ENCODE results near the gene MYH14. TPM values are rescaled to one million over a fixed set of nuclear protein-coding genes. Genes with fewer than 3 reads are reported as not detected.

The MYH14 gene
- total RNA-seq, 5 donors from 2014 or later (not counting 1 experiment from before 2014, with no cell fraction given): 0.23 to 0.79 (median 0.70) TPM; not detected in 2

DNA sequence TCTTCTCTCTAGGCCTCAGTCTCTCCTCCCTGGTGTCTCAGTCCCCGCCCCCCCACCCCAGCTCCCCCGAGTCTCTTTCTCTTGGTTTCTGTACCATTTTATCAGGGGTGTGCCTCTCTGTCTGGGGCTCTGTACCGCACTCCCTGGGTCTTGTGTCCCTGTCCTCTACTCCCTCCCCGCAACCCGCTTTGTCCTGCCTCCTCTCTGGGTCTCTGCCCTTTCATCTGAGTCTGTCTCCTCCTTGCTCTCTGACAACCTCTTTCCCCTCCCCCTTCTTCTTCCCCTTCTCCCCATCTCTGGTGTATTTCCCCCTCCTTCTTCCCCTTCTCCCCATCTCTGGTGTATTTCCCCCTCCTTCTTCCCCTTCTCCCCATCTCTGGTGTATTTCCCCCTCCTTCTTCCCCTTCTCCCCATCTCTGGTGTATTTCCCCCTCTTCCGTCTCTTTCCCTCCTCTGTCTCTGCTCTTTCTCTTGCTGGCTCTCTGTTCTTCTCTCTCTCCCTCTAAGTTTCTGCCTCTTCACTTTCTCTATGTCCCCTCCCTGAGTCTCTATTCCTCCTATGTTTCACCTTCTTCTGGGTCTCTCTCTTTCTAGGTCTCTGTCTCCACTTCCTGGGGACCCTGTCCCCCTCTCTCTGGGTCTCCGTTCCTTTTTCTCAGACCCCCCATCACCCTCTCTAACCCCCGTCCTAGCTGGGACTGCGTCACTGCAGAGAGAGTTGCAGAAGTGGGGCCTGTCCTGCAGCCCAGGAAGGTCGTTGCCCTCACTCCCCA is 128.0 kb downstream of the MYH14 start:
- peaks cover 4% of the 10 kb centered on the region for H3K36me3 Mint-ChIP-seq
- peaks cover 63 to 68% of the 10 kb centered on the region in 2 donors for H3K27me3 Mint-ChIP-seq
- peak overlapping the region in 1 of 2 donors; percentile 43 for H3K27ac Mint-ChIP-seq
- ChIA-PET POLR2A (no interaction called here), CTCF (no interaction called here)
- H3K27me3 ChIP-seq (replicated peaks in 1 of 2; ENCODE audit: control insufficient read depth in 2 of 2, extremely low read depth in 1 of 2, insufficient read depth in 2 of 2, low read length in 1 of 2): peaks cover 7 to 82% of the 10 kb centered on the region in 2 experiments
- peak overlapping the region; percentile 24 to 55 for H3K4me3 ChIP-seq (ENCODE audit: control insufficient read depth in 1 of 2, extremely low read depth in 1 of 2, low read length in 1 of 2)
- DNase-seq (no peak), ATAC-seq (replicated peaks in 1 of 4) (no peak)
- H3K4me3 Mint-ChIP-seq: peak overlapping the region; percentile 0 to 84 (median 60)
- peaks cover 3 to 10% (median 5%) of the 10 kb centered on the region in 3 donors for H3K9me3 Mint-ChIP-seq
- H3K9me3 ChIP-seq: no peaks in the 10 kb centered on the region
- H3K27ac ChIP-seq (ENCODE audit: low read length): no peak overlapping the region
- no peaks in the 10 kb centered on the region for H3K36me3 ChIP-seq (ENCODE audit: control insufficient read depth in 2 of 2, extremely low read depth in 1 of 2, insufficient read depth in 1 of 2, low read length in 1 of 2)
- WGBS (ENCODE audit: insufficient coverage): 23% methylated on average over 5 of the region's 10 CpGs
- peaks cover 54 to 70% (median 60%) of the 10 kb centered on the region in 3 donors for H3K4me1 Mint-ChIP-seq
- H3K4me1 ChIP-seq (ENCODE audit: control insufficient read depth in 1 of 2, extremely low read depth in 1 of 2, insufficient read depth in 2 of 2, low read length in 2 of 2): peaks cover 3 to 72% of the 10 kb centered on the region in 2 experiments

DNA sequence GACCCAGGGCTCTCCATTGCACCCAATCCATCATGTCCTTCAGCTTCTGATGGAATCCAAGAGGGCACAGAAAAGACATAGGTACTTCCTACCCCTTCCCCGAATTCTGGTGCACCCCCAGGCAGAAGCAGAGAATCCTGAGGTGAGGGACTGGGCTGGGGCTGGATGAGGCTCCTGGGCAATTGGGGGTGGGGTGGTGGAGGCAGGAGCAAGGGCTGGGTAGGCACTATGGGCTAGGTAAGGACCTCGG is 128.5 kb downstream of the MYH14 start:
- Histone ChIP-seq H3K27ac (ENCODE audit: low read length) (no peak overlapping the region), H3K36me3 (ENCODE audit: control insufficient read depth in 2 of 2, extremely low read depth in 1 of 2, insufficient read depth in 1 of 2, low read length in 1 of 2) (no peaks in the 10 kb centered on the region), H3K4me3 (ENCODE audit: control insufficient read depth in 1 of 2, extremely low read depth in 1 of 2, low read length in 1 of 2) (no peak overlapping the region), H3K4me1 (ENCODE audit: control insufficient read depth in 1 of 2, extremely low read depth in 1 of 2, insufficient read depth in 2 of 2, low read length in 2 of 2) (peaks cover 3 to 67% of the 10 kb centered on the region in 2 experiments), H3K27me3 (replicated peaks in 1 of 2; ENCODE audit: control insufficient read depth in 2 of 2, extremely low read depth in 1 of 2, insufficient read depth in 2 of 2, low read length in 1 of 2) (peaks cover 6 to 82% of the 10 kb centered on the region in 2 experiments), H3K9me3 (no peaks in the 10 kb centered on the region)
- H3K4me1 Mint-ChIP-seq: peaks cover 48 to 65% (median 55%) of the 10 kb centered on the region in 3 donors
- ChIA-PET POLR2A (no interaction called here), CTCF (no interaction called here)
- peaks cover 4% of the 10 kb centered on the region for H3K36me3 Mint-ChIP-seq
- DNase-seq: no peak
- no CpG with 5 or more reads among the region's 2 CpGs for WGBS (ENCODE audit: insufficient coverage)
- H3K27me3 Mint-ChIP-seq: peaks cover 58 to 64% of the 10 kb centered on the region in 2 donors
- no peak for ATAC-seq (replicated peaks in 1 of 4)
- H3K4me3 Mint-ChIP-seq: peak overlapping the region in 2 of 3 donors; percentile 60 to 84
- peak overlapping the region in 1 of 2 donors; percentile 41 for H3K27ac Mint-ChIP-seq
- peaks cover 3 to 10% (median 5%) of the 10 kb centered on the region in 3 donors for H3K9me3 Mint-ChIP-seq

DNA sequence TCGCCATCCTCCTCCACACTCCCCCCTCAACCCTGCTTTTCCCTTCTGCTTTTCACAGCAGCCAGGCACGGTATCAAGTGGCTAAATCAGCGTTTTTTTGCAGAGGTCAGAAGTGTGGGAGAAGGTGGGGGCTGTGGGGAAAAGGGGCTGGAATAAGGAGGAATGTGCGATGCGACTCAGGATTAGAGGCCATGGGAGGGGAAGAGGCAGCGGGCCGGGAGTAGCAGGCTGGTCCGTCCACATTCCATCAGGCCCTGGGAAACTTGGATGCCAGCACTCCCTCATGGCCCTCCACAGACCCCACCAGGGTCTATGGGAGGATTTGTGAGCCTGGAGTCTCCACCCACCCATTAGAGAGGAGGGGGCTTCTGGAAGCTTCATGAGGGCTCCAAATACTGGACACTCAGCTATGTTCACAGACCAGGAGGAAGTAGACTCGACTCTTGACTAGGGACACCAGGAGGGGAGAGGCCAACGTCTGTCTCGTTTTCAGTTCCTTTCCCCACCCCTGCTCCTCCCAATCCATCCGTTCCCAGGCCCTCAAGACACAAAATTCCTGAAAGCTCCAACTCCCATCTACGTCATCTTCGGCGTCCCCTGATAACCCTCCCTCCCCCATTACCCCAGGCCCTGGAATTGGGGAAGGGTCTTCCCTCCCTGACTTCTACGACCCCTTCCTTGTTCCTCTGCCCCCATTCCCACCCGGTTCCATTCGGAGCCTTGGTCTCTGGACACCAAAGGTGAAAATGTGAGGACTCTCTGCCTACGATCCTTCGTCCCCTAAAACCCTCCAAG is 129.0 kb downstream of the MYH14 start:
- ATAC-seq (replicated peaks in 1 of 4): no peak
- peak overlapping the region in 1 of 2 donors; percentile 70 for H3K27ac Mint-ChIP-seq
- DNase-seq: no peak
- peaks cover 4% of the 10 kb centered on the region for H3K36me3 Mint-ChIP-seq
- Histone ChIP-seq H3K36me3 (ENCODE audit: control insufficient read depth in 2 of 2, extremely low read depth in 1 of 2, insufficient read depth in 1 of 2, low read length in 1 of 2) (no peaks in the 10 kb centered on the region), H3K9me3 (no peaks in the 10 kb centered on the region), H3K27ac (ENCODE audit: low read length) (no peak overlapping the region), H3K27me3 (replicated peaks in 1 of 2; ENCODE audit: control insufficient read depth in 2 of 2, extremely low read depth in 1 of 2, insufficient read depth in 2 of 2, low read length in 1 of 2) (peaks cover 2 to 82% of the 10 kb centered on the region in 2 experiments), H3K4me1 (ENCODE audit: control insufficient read depth in 1 of 2, extremely low read depth in 1 of 2, insufficient read depth in 2 of 2, low read length in 2 of 2) (peaks cover 3 to 62% of the 10 kb centered on the region in 2 experiments), H3K4me3 (ENCODE audit: control insufficient read depth in 1 of 2, extremely low read depth in 1 of 2, low read length in 1 of 2) (peak overlapping the region in 1 of 2 donors; percentile 52)
- ChIA-PET CTCF (interaction anchor here in 1 of 2 donors (1.6 kb wide), 1 partner anchor 393 kb away, joined by 9 read pairs; no protein-coding TSS in a partner anchor), POLR2A (no interaction called here)
- H3K4me3 Mint-ChIP-seq: peak overlapping the region; percentile 43 to 84 (median 60)
- peaks cover 43 to 60% (median 50%) of the 10 kb centered on the region in 3 donors for H3K4me1 Mint-ChIP-seq
- 23% methylated on average over 8 of the region's 20 CpGs for WGBS (ENCODE audit: insufficient coverage)
- H3K27me3 Mint-ChIP-seq: peaks cover 53 to 63% of the 10 kb centered on the region in 2 donors
- H3K9me3 Mint-ChIP-seq: peaks cover 3 to 10% (median 5%) of the 10 kb centered on the region in 3 donors

DNA sequence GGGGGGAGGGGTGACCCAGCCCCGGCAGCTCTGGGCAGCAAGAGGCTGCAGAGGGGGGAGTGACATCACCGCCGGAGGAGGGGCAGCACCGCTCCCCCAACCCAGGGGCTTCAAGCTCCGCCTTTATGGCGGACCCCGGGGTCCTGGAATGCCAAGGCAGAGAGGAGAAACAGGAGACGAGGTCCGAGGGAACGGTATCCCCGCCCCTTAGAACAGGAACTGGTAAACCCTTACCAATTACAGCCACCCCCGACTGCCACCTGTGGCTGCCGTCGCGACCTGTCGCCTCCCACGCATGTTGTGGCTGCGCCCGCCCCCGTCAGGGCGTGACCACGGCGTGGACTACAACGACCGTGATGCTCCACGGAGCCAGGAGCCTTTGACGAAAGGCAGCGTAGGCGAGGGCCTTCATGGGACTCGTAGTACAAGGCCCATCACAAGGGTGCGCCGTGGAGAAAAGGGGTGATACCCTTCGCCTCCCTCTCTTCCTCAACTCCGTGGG is 129.9 kb downstream of the MYH14 start:
- H3K4me3 Mint-ChIP-seq: peak overlapping the region; percentile 83 to 86 (median 84)
- DNase-seq (peak; percentile 73 to 93 (median 86)), ATAC-seq (replicated peaks in 1 of 4) (peak; percentile 67 to 81 (median 74))
- Histone ChIP-seq H3K36me3 (ENCODE audit: control insufficient read depth in 2 of 2, extremely low read depth in 1 of 2, insufficient read depth in 1 of 2, low read length in 1 of 2) (no peaks in the 10 kb centered on the region), H3K9me3 (no peaks in the 10 kb centered on the region), H3K27me3 (replicated peaks in 1 of 2; ENCODE audit: control insufficient read depth in 2 of 2, extremely low read depth in 1 of 2, insufficient read depth in 2 of 2, low read length in 1 of 2) (peaks cover 0 to 76% of the 10 kb centered on the region in 2 experiments), H3K4me3 (ENCODE audit: control insufficient read depth in 1 of 2, extremely low read depth in 1 of 2, low read length in 1 of 2) (peak overlapping the region; percentile 52 to 53), H3K27ac (ENCODE audit: low read length) (peak overlapping the region; percentile 52), H3K4me1 (ENCODE audit: control insufficient read depth in 1 of 2, extremely low read depth in 1 of 2, insufficient read depth in 2 of 2, low read length in 2 of 2) (peaks cover 3 to 56% of the 10 kb centered on the region in 2 experiments)
- H3K9me3 Mint-ChIP-seq: peaks cover 3 to 10% (median 5%) of the 10 kb centered on the region in 3 donors
- under 1% methylated on average over 23 of the region's 34 CpGs for WGBS (ENCODE audit: insufficient coverage)
- peaks cover 4% of the 10 kb centered on the region for H3K36me3 Mint-ChIP-seq
- ChIA-PET CTCF (interaction anchor here in 1 of 2 donors (0.6 to 1.6 kb wide), 4 partner anchors 24 to 392 kb away, joined by 3 to 9 read pairs (median 4); no protein-coding TSS in a partner anchor), POLR2A (no interaction called here)
- peaks cover 49 to 59% of the 10 kb centered on the region in 2 donors for H3K27me3 Mint-ChIP-seq
- peak overlapping the region; percentile 91 to 93 for H3K27ac Mint-ChIP-seq
- H3K4me1 Mint-ChIP-seq: peaks cover 38 to 55% (median 46%) of the 10 kb centered on the region in 3 donors

DNA sequence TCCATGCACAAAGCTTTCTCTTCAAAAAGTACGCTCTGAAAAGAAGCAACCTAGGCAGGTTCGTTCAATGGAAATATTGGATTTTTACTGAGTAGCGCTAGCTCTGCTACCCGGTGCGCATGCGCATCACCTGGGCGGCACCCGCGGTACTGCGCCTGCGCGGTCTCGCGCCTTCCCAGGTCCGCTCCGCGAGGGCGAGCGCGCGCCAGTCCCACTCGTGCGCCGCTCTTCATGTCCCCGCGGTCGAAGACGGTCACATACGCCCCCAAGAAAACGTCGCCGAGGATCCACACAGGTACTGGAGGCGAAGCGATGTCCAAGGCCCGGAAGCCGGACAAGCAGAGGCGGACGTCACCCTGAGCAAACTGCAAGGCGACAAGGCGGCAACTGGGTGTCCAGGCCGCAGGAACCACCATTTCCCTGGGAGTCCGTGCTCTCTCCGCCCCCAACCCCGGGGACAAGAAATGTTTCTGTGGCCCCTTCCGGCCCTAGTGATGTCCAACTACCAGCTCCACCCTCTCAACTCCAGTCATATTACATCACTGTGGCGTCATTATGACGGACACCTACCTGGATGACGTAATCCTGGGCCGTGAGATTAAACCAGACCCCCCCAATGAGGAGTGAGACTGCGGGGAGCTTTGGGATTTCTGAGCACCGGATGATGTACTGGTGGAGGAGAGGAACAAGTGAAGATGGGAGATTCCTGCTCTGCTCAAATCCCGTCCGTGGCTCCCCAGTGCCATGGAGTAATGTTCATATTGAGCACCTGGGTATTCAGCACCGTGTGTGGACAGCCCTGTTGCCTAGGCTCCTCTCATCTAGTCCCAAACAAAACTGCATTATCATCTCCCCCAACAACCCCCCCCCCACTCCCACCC is 130.6 kb downstream of the MYH14 start:
- peak overlapping the region; percentile 52 to 53 for H3K4me3 ChIP-seq (ENCODE audit: control insufficient read depth in 1 of 2, extremely low read depth in 1 of 2, low read length in 1 of 2)
- Mint-ChIP-seq H3K27ac (peak overlapping the region; percentile 91 to 93), H3K4me3 (peak overlapping the region; percentile 83 to 86 (median 84)), H3K4me1 (peaks cover 38 to 55% (median 46%) of the 10 kb centered on the region in 3 donors), H3K9me3 (peaks cover 3 to 10% (median 5%) of the 10 kb centered on the region in 3 donors), H3K36me3 (peaks cover 4% of the 10 kb centered on the region), H3K27me3 (peaks cover 49 to 58% of the 10 kb centered on the region in 2 donors)
- POLR2A ChIA-PET: no interaction called here
- peaks cover 0 to 73% of the 10 kb centered on the region in 2 experiments for H3K27me3 ChIP-seq (replicated peaks in 1 of 2; ENCODE audit: control insufficient read depth in 2 of 2, extremely low read depth in 1 of 2, insufficient read depth in 2 of 2, low read length in 1 of 2)
- no peaks in the 10 kb centered on the region for H3K36me3 ChIP-seq (ENCODE audit: control insufficient read depth in 2 of 2, extremely low read depth in 1 of 2, insufficient read depth in 1 of 2, low read length in 1 of 2)
- peak overlapping the region; percentile 52 for H3K27ac ChIP-seq (ENCODE audit: low read length)
- CTCF ChIA-PET: interaction anchor here in 1 of 2 donors (0.6 to 1.6 kb wide), 3 partner anchors 23 to 391 kb away, joined by 3 to 9 read pairs (median 6); no protein-coding TSS in a partner anchor
- H3K9me3 ChIP-seq: no peaks in the 10 kb centered on the region
- WGBS (ENCODE audit: insufficient coverage): 15% methylated on average over 49 of the region's 54 CpGs
- ATAC-seq (replicated peaks in 1 of 4): peak; percentile 9 to 43 (median 30)
- peaks cover 3 to 54% of the 10 kb centered on the region in 2 experiments for H3K4me1 ChIP-seq (ENCODE audit: control insufficient read depth in 1 of 2, extremely low read depth in 1 of 2, insufficient read depth in 2 of 2, low read length in 2 of 2)
- DNase-seq: peak in 23 of 35 experiments; percentile 45 to 90 (median 72)

Measured in T-cell (primary cell).